GM12875 (cell line): ENCODE results near the gene SIPA1L3.

ENCODE experiments used
- H3K4me3 ChIP-seq: one replicate; pipeline ENCODE4 v1.5.1; 2011; ENCODE audit warnings: low read depth, low read length, control low read depth
- CTCF ChIP-seq: IDR thresholded peaks from 2 replicates; pipeline ENCODE4 v1.5.1; 2011; ENCODE audit warnings: low read depth, mild to moderate bottlenecking, control low read depth, inconsistent platforms, low read length, moderate library complexity, borderline replicate concordance; ENCODE audit not compliant: insufficient read depth

Gene SIPA1L3

DNA sequence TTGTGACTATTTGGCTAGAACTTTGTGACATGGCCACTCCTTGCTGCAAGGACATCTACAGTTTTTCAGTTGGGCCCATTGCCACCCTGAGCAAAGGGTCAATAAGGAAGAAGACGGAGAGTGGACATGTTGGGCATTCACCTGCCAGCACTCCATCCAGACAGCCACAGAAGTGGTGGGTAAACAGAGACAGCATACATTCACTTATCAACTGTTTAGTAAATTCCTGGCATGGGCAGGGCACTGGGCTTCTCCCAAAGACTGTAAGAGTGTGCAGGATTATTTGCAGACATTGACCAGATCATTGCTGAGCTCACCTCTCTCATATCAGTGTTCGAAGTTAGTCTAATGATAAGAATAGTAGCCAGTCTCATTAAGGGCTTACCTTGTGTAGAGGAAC, 29.2 kb downstream of the SIPA1L3 start:
- no peak overlapping the region for H3K4me3 ChIP-seq
- TF ChIP-seq CTCF: no peak

- no peak for TF ChIP-seq CTCF
- no peak overlapping the region for H3K4me3 ChIP-seq
Observed at GRCh38 chr19:37936886-37937285, 29.9 kb downstream of the SIPA1L3 start.

GRCh38 chr19:37938353-37938752, 31.3 kb downstream of the SIPA1L3 start:
- no peak for TF ChIP-seq CTCF
- H3K4me3 ChIP-seq: no peak overlapping the region

GRCh38 chr19:37941782-37942515, 34.9 kb downstream of the SIPA1L3 start:
- no peak overlapping the region for H3K4me3 ChIP-seq
- no peak for TF ChIP-seq CTCF

DNA sequence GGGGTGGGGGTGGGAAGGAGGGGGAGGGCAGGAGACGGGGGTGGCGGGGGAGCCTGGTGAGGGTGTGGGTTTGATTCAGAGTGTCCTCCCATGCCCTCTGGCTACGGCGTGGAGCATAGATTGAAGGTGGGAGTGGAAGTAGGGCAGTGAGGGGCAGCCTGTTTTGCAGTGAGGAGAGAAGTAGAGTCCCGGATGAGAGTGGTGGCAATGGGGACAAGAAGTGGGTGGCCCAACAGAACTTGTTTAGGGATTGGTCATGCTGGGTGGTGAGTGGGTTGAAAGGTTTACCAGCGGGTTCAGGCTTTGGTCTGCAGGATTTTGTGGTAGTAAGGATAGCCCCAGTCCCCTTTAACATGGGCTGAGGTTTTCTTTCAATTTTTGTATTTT, 35.5 kb downstream of the SIPA1L3 start:
- TF ChIP-seq CTCF: no peak
- no peak overlapping the region for H3K4me3 ChIP-seq

DNA sequence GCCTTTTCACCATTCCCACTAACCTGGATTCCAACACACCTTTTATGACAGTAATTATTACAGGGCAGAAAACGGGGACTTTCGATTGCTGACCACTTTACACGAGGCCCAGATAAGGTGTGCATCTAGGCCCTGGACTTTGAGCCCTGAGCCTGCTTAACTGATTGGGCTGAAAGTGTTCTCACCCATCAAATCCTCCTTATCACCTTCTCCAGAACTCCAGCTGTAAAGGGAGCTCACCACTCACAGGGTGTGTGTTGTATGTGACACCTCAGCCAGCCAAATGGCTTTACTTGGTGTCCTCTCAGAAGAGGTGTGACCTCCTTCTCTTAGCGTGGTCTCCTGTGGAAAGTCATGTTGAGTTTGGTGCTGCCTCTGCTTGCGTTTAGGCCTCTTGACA, 36.5 kb downstream of the SIPA1L3 start:
- TF ChIP-seq CTCF: no peak
- no peak overlapping the region for H3K4me3 ChIP-seq

DNA sequence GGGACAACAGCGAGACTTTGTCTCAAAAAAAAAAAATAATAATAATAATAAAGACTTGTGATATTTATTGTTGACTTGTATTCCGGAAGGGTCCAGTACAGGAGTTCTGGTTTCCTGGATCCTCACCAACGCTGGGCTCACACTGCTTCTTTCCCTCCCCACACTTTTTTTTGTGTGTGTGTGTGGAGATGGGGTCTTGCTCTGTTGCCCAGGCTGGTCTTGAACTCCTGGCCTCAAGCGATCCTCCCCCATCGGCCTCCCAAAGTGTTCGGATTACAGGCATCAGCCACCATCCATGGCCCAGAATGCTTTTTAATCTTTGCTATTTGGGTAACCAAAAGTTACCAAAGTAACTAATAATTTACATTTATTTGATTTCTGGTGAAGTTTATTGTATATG, 39.1 kb downstream of the SIPA1L3 start:
- H3K4me3 ChIP-seq: no peak overlapping the region
- TF ChIP-seq CTCF: no peak
